Thoracic aorta (tissue), 2 donors: Measurements from ENCODE around the gene AFP. TPM values are rescaled to one million over a fixed set of nuclear protein-coding genes. Genes with fewer than 3 reads are reported as not detected.

ENCODE experiments used
- ATAC-seq: fragments of 150-250 bp; one replicate; pipeline ENCODE4 v1.8.0; 2017; ENCODE audit warnings: low read depth; ENCODE audit not compliant: insufficient number of reproducible peaks, low FRiP score
- DNase-seq: peaks from one replicate; pipeline ENCODE4 v3.0.0-alpha.2; 2020; ENCODE audit warnings: low spot score
- H3K27ac ChIP-seq, 2 donors: fragments of 200-600 bp; sonication (generic); 1 replicate in 1 of 2; 2 replicates in 1 of 2; pipeline ENCODE4 v1.5.1; 2016; ENCODE audit warnings: mild to moderate bottlenecking in 2 of 2, moderate library complexity in 2 of 2
- H3K27me3 ChIP-seq: fragments of 200-600 bp; sonication (generic); replicated peaks from 2 replicates; pipeline ENCODE4 v1.6.0; 2016; ENCODE audit warnings: mild to moderate bottlenecking; ENCODE audit not compliant: insufficient read depth
- H3K36me3 ChIP-seq: fragments of 200-600 bp; sonication (generic); one replicate; pipeline ENCODE4 v1.5.1; 2016
- H3K4me1 ChIP-seq, 2 donors: fragments of 200-600 bp; sonication (generic); 1 replicate in 1 of 2; 2 replicates in 1 of 2; pipeline versions ENCODE4 v1.5.1 to v1.6.0; 2016; ENCODE audit warnings: low read depth in 2 of 2, mild to moderate bottlenecking in 1 of 2; ENCODE audit not compliant: control insufficient read depth in 1 of 2
- H3K4me3 ChIP-seq: fragments of 200-600 bp; sonication (generic); 2 replicates; pipeline ENCODE4 v1.5.1; 2016; ENCODE audit warnings: mild to moderate bottlenecking
- H3K9me3 ChIP-seq: fragments of 200-600 bp; sonication (generic); 2 replicates; pipeline ENCODE4 v1.5.1; 2016
- CTCF ChIP-seq: fragments of 200-600 bp; sonication (generic); IDR thresholded peaks from one replicate; pipeline ENCODE4 v1.5.1; 2019; ENCODE audit warnings: antibody characterized with exemption
- total RNA-seq, 2 donors: library from RNA; depleted of rRNA; stranded (reverse); fragments of >200 nt; gene quantifications; one replicate each; pipeline versions ENCODE4 v1.1.0 to v1.2.3, GENCODE V29; 2016

Gene AFP
- total RNA-seq, 2 donors from 2014 or later = not detected

GRCh38 chr4:73501664-73502265 lies 65.7 kb downstream of the AFP start:
- no peak for DNase-seq

GRCh38 chr4:73505567-73505966 lies 69.5 kb downstream of the AFP start:
- TF ChIP-seq CTCF = no peak
- no peaks in the 10 kb centered on the region for H3K4me1 ChIP-seq
- H3K36me3 ChIP-seq = no peaks in the 10 kb centered on the region
- H3K27me3 ChIP-seq = no peaks in the 10 kb centered on the region
- H3K9me3 ChIP-seq = no peaks in the 10 kb centered on the region
- no peak overlapping the region for H3K27ac ChIP-seq
- no peak overlapping the region for H3K4me3 ChIP-seq
- ATAC-seq (no peak), DNase-seq (no peak)

More at GRCh38 chr4:73501664-73502265, 65.7 kb downstream of the AFP start:
- no peak for TF ChIP-seq CTCF
- no peaks in the 10 kb centered on the region for H3K36me3 ChIP-seq
- no peak overlapping the region for H3K4me3 ChIP-seq
- no peak overlapping the region for H3K27ac ChIP-seq
- no peaks in the 10 kb centered on the region for H3K27me3 ChIP-seq
- no peaks in the 10 kb centered on the region for H3K9me3 ChIP-seq
- H3K4me1 ChIP-seq = no peaks in the 10 kb centered on the region
- no peak for ATAC-seq

Other genes with a start within 250 kb of the AFP start
- 10 to 100 TPM; 49.3 to 58.8 TPM for gene ANKRD17, start 177.4 kb upstream of the AFP start, total RNA-seq
- gene ALB, start 31.9 kb upstream of the AFP start, total RNA-seq = not detected
- gene AFM, start 45.5 kb downstream of the AFP start, total RNA-seq = not detected
- gene RASSF6, start 184.2 kb downstream of the AFP start, total RNA-seq = under 1 TPM in 1 of 2 donors, not detected in 1; 0.56 TPM